HepG2 (cell line): Measurements from ENCODE around the gene ARPC1B. TPM values are rescaled to one million over a fixed set of nuclear protein-coding genes. Genes with fewer than 3 reads are reported as not detected.

Source experiments
- ASH2L ChIP-seq: fragments of 300-600, 200-600 bp; sonication (generic); IDR thresholded peaks from 2 replicates; pipeline ENCODE4 v1.7.0; 2017; ENCODE audit warnings: low read depth, mild to moderate bottlenecking, moderate library complexity, mixed read lengths, low read length; ENCODE audit not compliant: insufficient read length
- E2F2 ChIP-seq: sonication (generic); formaldehyde crosslinking; IDR thresholded peaks from 2 replicates; pipeline ENCODE4 v1.4.0; 2020; ENCODE audit warnings: missing genetic modification reagents, borderline replicate concordance
- EZH2 ChIP-seq: conservative IDR thresholded peaks from 2 replicates; pipeline ENCODE4 v1.6.1; 2012; ENCODE audit warnings: mild to moderate bottlenecking, low read depth, low read length, moderate library complexity
- FLYWCH1 ChIP-seq: sonication (generic); formaldehyde crosslinking; IDR thresholded peaks from 2 replicates; pipeline ENCODE4 v1.8.1; 2023; ENCODE audit warnings: mild to moderate bottlenecking, missing genetic modification reagents
- FOSL2 ChIP-seq: sonication (generic); formaldehyde crosslinking; IDR thresholded peaks from 2 replicates; pipeline ENCODE4 v1.4.0; 2020; ENCODE audit warnings: missing genetic modification reagents
- FOXA1 ChIP-seq, 2 experiments: fragments of 450-650 bp in 1 of 2; sonication (generic) in 1 of 2; formaldehyde crosslinking in 1 of 2; IDR thresholded peaks; 2 replicates each; pipeline versions ENCODE4 v1.4.0 to v1.6.1; 2016 to 2020; ENCODE audit warnings: missing genetic modification reagents in 1 of 2
- FOXA3 ChIP-seq: IDR thresholded peaks from 2 replicates; pipeline ENCODE4 v1.6.1; 2016; ENCODE audit warnings: missing genetic modification reagents, missing compliant biosample characterization
- HIVEP1 ChIP-seq: sonication (generic); formaldehyde crosslinking; IDR thresholded peaks from 2 replicates; pipeline ENCODE4 v1.4.0; 2020; ENCODE audit warnings: mild to moderate bottlenecking, missing genetic modification reagents
- HNF4A ChIP-seq: sonication (generic); formaldehyde crosslinking; IDR thresholded peaks from 2 replicates; pipeline ENCODE4 v1.4.0; 2020; ENCODE audit warnings: missing genetic modification reagents
- IRX3 ChIP-seq: sonication (generic); formaldehyde crosslinking; IDR thresholded peaks from 2 replicates; pipeline ENCODE4 v1.8.1; 2023; ENCODE audit warnings: mild to moderate bottlenecking, low read depth, missing genetic modification reagents, borderline replicate concordance
- JUNB ChIP-seq: sonication (generic); formaldehyde crosslinking; IDR thresholded peaks from 2 replicates; pipeline ENCODE4 v1.8.0; 2022; ENCODE audit warnings: missing genetic modification reagents, mild to moderate bottlenecking, borderline replicate concordance
- MLLT10 ChIP-seq: sonication (generic); formaldehyde crosslinking; IDR thresholded peaks from 2 replicates; pipeline ENCODE4 v1.4.0; 2020; ENCODE audit warnings: missing genetic modification reagents
- MXD4 ChIP-seq: IDR thresholded peaks from 2 replicates; pipeline ENCODE4 v1.6.1; 2016; ENCODE audit warnings: mild to moderate bottlenecking, missing biosample characterization, missing genetic modification reagents
- NCOR1 ChIP-seq: fragments of 200-600 bp; sonication (generic); IDR thresholded peaks from 2 replicates; pipeline ENCODE4 v1.7.0; 2017; ENCODE audit warnings: antibody characterized with exemption, low read length, borderline replicate concordance
- NPAS2 ChIP-seq: sonication (generic); formaldehyde crosslinking; IDR thresholded peaks from 2 replicates; pipeline ENCODE4 v1.8.0; 2022; ENCODE audit warnings: mild to moderate bottlenecking, missing genetic modification reagents, borderline replicate concordance
- POLR2AphosphoS5 ChIP-seq: IDR thresholded peaks from 2 replicates; pipeline ENCODE4 v1.6.1; 2012; ENCODE audit warnings: low read depth, low read length
- RCOR2 ChIP-seq: IDR thresholded peaks from 2 replicates; pipeline ENCODE4 v1.6.1; 2016; ENCODE audit warnings: missing biosample characterization, missing genetic modification reagents
- RXRA ChIP-seq: sonication (generic); formaldehyde crosslinking; IDR thresholded peaks from 2 replicates; pipeline ENCODE4 v1.5.1; 2020; ENCODE audit warnings: missing genetic modification reagents
- ZMYM2 ChIP-seq: sonication (generic); formaldehyde crosslinking; IDR thresholded peaks from 2 replicates; pipeline ENCODE4 v1.8.0; 2022; ENCODE audit warnings: mild to moderate bottlenecking, missing genetic modification reagents
- ZNF275 ChIP-seq: sonication (generic); formaldehyde crosslinking; IDR thresholded peaks from 2 replicates; pipeline ENCODE4 v1.8.0; 2022; ENCODE audit warnings: missing genetic modification reagents, mild to moderate bottlenecking, inconsistent platforms, borderline replicate concordance
- ZNF30 ChIP-seq: sonication (generic); formaldehyde crosslinking; IDR thresholded peaks from 2 replicates; pipeline ENCODE4 v1.5.0; 2020; ENCODE audit warnings: mild to moderate bottlenecking, missing genetic modification reagents
- ZNF350 ChIP-seq: sonication (generic); formaldehyde crosslinking; IDR thresholded peaks from 2 replicates; pipeline ENCODE4 v1.4.0; 2020; ENCODE audit warnings: mild to moderate bottlenecking, low read depth, missing genetic modification reagents, borderline replicate concordance
- ZNF674 ChIP-seq: sonication (generic); formaldehyde crosslinking; IDR thresholded peaks from 2 replicates; pipeline ENCODE4 v1.5.0; 2020; ENCODE audit warnings: low read depth, mild to moderate bottlenecking, missing genetic modification reagents
- ZNF709 ChIP-seq: sonication (generic); formaldehyde crosslinking; IDR thresholded peaks from 2 replicates; pipeline ENCODE4 v1.5.0; 2020; ENCODE audit warnings: mild to moderate bottlenecking, missing genetic modification reagents
- ZNF781 ChIP-seq: sonication (generic); formaldehyde crosslinking; IDR thresholded peaks from 2 replicates; pipeline ENCODE4 v1.5.1; 2020; ENCODE audit warnings: borderline replicate concordance, mild to moderate bottlenecking, missing genetic modification reagents; ENCODE audit errors: not compliant biosample characterization
- ZNF788 ChIP-seq: sonication (generic); formaldehyde crosslinking; IDR thresholded peaks from 2 replicates; pipeline ENCODE4 v1.5.0; 2020; ENCODE audit warnings: mild to moderate bottlenecking, missing genetic modification reagents, borderline replicate concordance
- ZSCAN29 ChIP-seq: sonication (generic); formaldehyde crosslinking; conservative IDR thresholded peaks from 2 replicates; pipeline ENCODE4 v1.4.0; 2020; ENCODE audit warnings: mild to moderate bottlenecking, missing genetic modification reagents
- polyA plus RNA-seq, 8 experiments: library from polyadenylated mRNA; depleted of rRNA in 3 of 8; stranded (reverse) in 7 of 8; unstranded in 1 of 8; fragments of >200 nt; fragmentation: Illumina TruSeq in 4 of 8; extraction: Trizol in 4 of 8; gene quantifications; 2 replicates each; pipeline versions ENCODE4 v1.2.1 to v1.2.3, GENCODE V29; 2011 to 2016; ENCODE audit warnings: low read depth in 4 of 8, missing spikeins in 1 of 8, mixed read lengths in 1 of 8; ENCODE audit not compliant: insufficient read depth in 1 of 8
- total RNA-seq, 5 experiments: library from RNA; depleted of rRNA; stranded (reverse); fragments of >200 nt; fragmentation: Illumina TruSeq; extraction: Trizol; gene quantifications; 2 replicates each; pipeline ENCODE4 v1.2.3, GENCODE V29; 2016; ENCODE audit warnings: low read depth in 1 of 5

ARPC1B gene
- total and polyA plus RNA-seq, 2 of the 13 experiments (the other 11 are each of a cell fraction or from before 2014, with no cell fraction given) = 72.9 to 89.1 TPM

GRCh38 chr7:99438573-99439480 lies 64.3 kb downstream of the ARPC1B start, which contains the start of the genes CPSF4 and PTCD1 (continued):
- TF ChIP-seq HNF4A (CRISPR knock-in tag) (no peak), HIVEP1 (peak; percentile 53; the same call in 1 of the 2 replicates), ZNF30 (CRISPR knock-in tag) (no peak), ZSCAN29 (CRISPR knock-in tag) (no peak), FOXA3 (peak; percentile 73), RXRA (CRISPR knock-in tag) (0 out of 2 replicates have a peak, but pooled peaks have one; percentile 61), IRX3 (CRISPR knock-in tag) (no peak), JUNB (CRISPR knock-in tag) (no peak; the same call in 1 of the 2 replicates), ZNF781 (CRISPR knock-in tag) (no peak), FOSL2 (CRISPR knock-in tag) (peak; percentile 63), NCOR1 (no peak), ZNF709 (CRISPR knock-in tag) (peak; percentile 95), RCOR2 (CRISPR knock-in tag) (no peak), ZNF350 (CRISPR knock-in tag) (peak; percentile 52), FLYWCH1 (CRISPR knock-in tag) (no peak), ZNF275 (CRISPR knock-in tag) (no peak), MLLT10 (no peak), ZNF788 (CRISPR knock-in tag) (peak; percentile 96), MXD4 (CRISPR knock-in tag) (peak; percentile 95), E2F2 (CRISPR knock-in tag) (no peak), NPAS2 (CRISPR knock-in tag) (no peak), ZMYM2 (CRISPR knock-in tag) (no peak), POLR2AphosphoS5 (peak; percentile 79), ZNF674 (0 out of 2 replicates have a peak, but pooled peaks have one; percentile 62), EZH2 (no peak), ASH2L (peak; percentile 92), FOXA1 (IDR thresholded peaks at IDR 0.05) (no peak), FOXA1 (CRISPR knock-in tag; IDR thresholded peaks at IDR 0.05) (no peak)
